A673 (cell line): ENCODE measurements around the gene C20orf202. TPM values are rescaled to one million over a fixed set of nuclear protein-coding genes. Genes with fewer than 3 reads are reported as not detected.

Source experiments
- BruUV-seq: library from RNA; stranded (reverse); fragments of 400-500 nt; replicated peaks from 2 replicates; lab custom pipeline; 2021; lab: Mats Ljungman, UMichigan
- CTCF ChIA-PET: fragments of 300-600 bp; sonication (Branson Sonifier 250); formaldehyde crosslinking; loops from one replicate; lab custom pipeline; 2022; ENCODE audit warnings: antibody characterized with exemption; lab: Charles Lee
- POLR2A ChIA-PET: fragments of 300-600 bp; sonication (Branson Sonifier 250); formaldehyde crosslinking; loops from one replicate; lab custom pipeline; 2022; ENCODE audit warnings: antibody characterized with exemption; ENCODE audit not compliant: low non-redundant PET; lab: Charles Lee
- DNase-seq: peaks from one replicate; pipeline ENCODE4 v3.0.0-alpha.2; 2015; ENCODE audit warnings: low spot score
- H3K27ac ChIP-seq: fragments of 200-600 bp; sonication (generic); 2 replicates; pipeline ENCODE4 v1.5.1; 2016; ENCODE audit warnings: mixed run types, low read depth, mild to moderate bottlenecking, mixed read lengths, antibody characterized with exemption, low read length; ENCODE audit not compliant: poor library complexity, severe bottlenecking
- H3K27me3 ChIP-seq: fragments of 200-600 bp; sonication (generic); replicated peaks from 2 replicates; pipeline ENCODE4 v1.6.1; 2017; ENCODE audit warnings: mixed run types, low read depth, mild to moderate bottlenecking, mixed read lengths, antibody characterized with exemption, low read length; ENCODE audit not compliant: insufficient read depth, poor library complexity
- H3K36me3 ChIP-seq: fragments of 200-600 bp; sonication (generic); 2 replicates; pipeline ENCODE4 v1.6.1; 2016; ENCODE audit warnings: mixed run types, mild to moderate bottlenecking, mixed read lengths, antibody characterized with exemption, low read length; ENCODE audit not compliant: insufficient read depth, poor library complexity, severe bottlenecking
- H3K4me1 ChIP-seq: fragments of 200-600 bp; sonication (generic); 2 replicates; pipeline ENCODE4 v1.6.1; 2017; ENCODE audit warnings: mixed run types, mild to moderate bottlenecking, mixed read lengths, antibody characterized with exemption, low read length; ENCODE audit not compliant: insufficient read depth, poor library complexity, severe bottlenecking
- H3K4me3 ChIP-seq: fragments of 200-600 bp; sonication (generic); 2 replicates; pipeline ENCODE4 v1.5.1; 2016; ENCODE audit warnings: low read depth, mixed run types, mild to moderate bottlenecking, mixed read lengths, low read length; ENCODE audit not compliant: poor library complexity, severe bottlenecking
- H3K9me3 ChIP-seq: fragments of 200-600 bp; sonication (generic); 2 replicates; pipeline ENCODE4 v1.6.1; 2016; ENCODE audit warnings: mixed run types, low read depth, mild to moderate bottlenecking, mixed read lengths, antibody characterized with exemption, low read length; ENCODE audit not compliant: poor library complexity, severe bottlenecking
- EZH2 ChIP-seq: fragments of 200-600 bp; sonication (generic); IDR thresholded peaks from 2 replicates; pipeline ENCODE4 v1.6.1; 2017; ENCODE audit warnings: borderline replicate concordance, low read depth, mild to moderate bottlenecking, mixed read lengths, antibody characterized with exemption, low read length; ENCODE audit not compliant: poor library complexity, severe bottlenecking
- intact Hi-C: fragments of 100-400 bp; cut with micrococcal nuclease; formaldehyde crosslinking; loops from one replicate; pipeline ENCODE4 v1.10.0; 2022; ENCODE audit not compliant: unreplicated experiment
- total RNA-seq: library from RNA; stranded (reverse); gene quantifications from 2 replicates; pipeline ENCODE4 v1.2.3, GENCODE V29; 2021
- TF ChIP-seq, protein P1 (sequence below): fragments of 300-800, 200-600 bp; sonication (generic); conservative IDR thresholded peaks from 2 replicates; pipeline ENCODE4 v1.5.1; 2017; ENCODE audit warnings: low read depth, mild to moderate bottlenecking, antibody characterized with exemption, low read length, moderate library complexity, mixed read lengths

C20orf202 gene
- total RNA-seq, 1 experiment from 2014 or later = not detected

DNA sequence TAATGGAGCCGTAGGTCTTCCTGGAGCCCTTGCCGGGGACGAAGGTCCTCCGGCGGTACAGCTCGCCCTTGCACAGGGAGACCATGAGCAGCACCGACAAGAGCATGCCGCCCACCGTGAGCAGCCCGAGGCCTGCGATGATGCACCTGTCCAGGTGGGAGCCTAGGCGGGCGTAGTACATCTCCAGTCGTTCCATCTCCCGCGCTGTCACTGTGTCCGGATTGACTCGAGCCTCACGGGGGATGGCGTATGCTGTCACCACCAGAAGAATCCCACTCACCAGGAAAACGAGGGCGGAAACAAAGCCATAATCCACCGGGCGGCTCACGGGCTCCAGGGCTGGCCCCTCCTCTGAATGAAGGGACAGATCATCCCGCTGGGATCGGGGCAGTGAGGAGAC is 22.3 kb upstream of the C20orf202 start:
- BruUV-seq = no TSS peak
- H3K27me3 ChIP-seq = peaks cover 26% of the 10 kb centered on the region
- CTCF ChIA-PET = no interaction called here

DNA sequence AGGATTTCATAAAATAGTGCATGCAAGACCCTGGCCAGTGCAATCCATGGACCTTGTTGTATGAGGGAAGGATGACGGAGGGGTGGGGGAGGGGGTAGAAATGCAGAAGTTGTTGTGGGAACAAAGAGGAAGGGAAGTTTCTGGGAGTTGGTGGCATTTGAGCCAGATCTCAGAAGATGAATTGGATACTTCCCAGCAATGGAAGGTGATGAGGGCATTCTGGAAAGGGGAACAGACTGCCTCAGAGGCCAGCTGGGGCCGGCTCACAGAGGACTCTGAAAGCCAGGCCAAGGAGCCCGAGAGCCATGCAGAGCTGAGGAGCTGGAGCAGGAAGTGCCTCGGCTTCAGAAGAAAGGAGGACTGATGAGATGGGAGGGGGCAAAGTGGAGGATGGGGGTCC is 21.1 kb upstream of the C20orf202 start:
- Histone ChIP-seq H3K27ac (no peak overlapping the region), H3K36me3 (no peaks in the 10 kb centered on the region), H3K27me3 (peaks cover 26% of the 10 kb centered on the region), H3K9me3 (no peaks in the 10 kb centered on the region), H3K4me3 (no peak overlapping the region), H3K4me1 (no peaks in the 10 kb centered on the region)
- POLR2A ChIA-PET = no interaction called here
- DNase-seq = no peak
- BruUV-seq = no TSS peak
- no peak for TF ChIP-seq EZH2
- TF ChIP-seq, protein P1, sequence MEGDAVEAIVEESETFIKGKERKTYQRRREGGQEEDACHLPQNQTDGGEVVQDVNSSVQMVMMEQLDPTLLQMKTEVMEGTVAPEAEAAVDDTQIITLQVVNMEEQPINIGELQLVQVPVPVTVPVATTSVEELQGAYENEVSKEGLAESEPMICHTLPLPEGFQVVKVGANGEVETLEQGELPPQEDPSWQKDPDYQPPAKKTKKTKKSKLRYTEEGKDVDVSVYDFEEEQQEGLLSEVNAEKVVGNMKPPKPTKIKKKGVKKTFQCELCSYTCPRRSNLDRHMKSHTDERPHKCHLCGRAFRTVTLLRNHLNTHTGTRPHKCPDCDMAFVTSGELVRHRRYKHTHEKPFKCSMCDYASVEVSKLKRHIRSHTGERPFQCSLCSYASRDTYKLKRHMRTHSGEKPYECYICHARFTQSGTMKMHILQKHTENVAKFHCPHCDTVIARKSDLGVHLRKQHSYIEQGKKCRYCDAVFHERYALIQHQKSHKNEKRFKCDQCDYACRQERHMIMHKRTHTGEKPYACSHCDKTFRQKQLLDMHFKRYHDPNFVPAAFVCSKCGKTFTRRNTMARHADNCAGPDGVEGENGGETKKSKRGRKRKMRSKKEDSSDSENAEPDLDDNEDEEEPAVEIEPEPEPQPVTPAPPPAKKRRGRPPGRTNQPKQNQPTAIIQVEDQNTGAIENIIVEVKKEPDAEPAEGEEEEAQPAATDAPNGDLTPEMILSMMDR = no peak
- intact Hi-C loops = no loop called here
- CTCF ChIA-PET = no interaction called here

More for the DNA sequence above, 22.3 kb upstream of the C20orf202 start:
- Histone ChIP-seq H3K9me3 (no peaks in the 10 kb centered on the region), H3K4me3 (no peak overlapping the region), H3K36me3 (no peaks in the 10 kb centered on the region), H3K4me1 (no peaks in the 10 kb centered on the region), H3K27ac (no peak overlapping the region)
- intact Hi-C loops = no loop called here
- no peak for TF ChIP-seq EZH2
- TF ChIP-seq, protein P1 = no peak
- POLR2A ChIA-PET = no interaction called here
- DNase-seq = no peak

DNA sequence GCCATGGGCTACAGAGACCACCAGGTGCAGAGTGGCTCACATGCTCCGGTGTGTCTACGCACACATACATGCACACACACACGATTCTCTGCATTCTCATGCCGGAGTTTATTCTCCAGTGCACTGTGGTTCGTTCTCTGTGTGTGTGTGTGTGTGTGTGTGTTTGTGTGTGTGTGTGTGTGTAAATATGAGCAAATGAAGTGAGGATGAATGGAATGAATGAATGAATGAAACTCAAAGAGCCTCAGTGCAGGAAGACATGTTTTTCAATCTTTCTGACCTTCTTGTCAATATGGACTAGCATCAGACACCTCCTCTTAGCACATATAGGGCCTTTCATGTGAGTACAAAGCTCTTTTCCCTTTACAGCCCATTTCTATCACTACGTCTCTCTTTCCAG is 20.1 kb upstream of the C20orf202 start:
- ChIA-PET POLR2A (no interaction called here), CTCF (no interaction called here)
- no peak for DNase-seq
- Histone ChIP-seq H3K4me3 (no peak overlapping the region), H3K9me3 (no peaks in the 10 kb centered on the region), H3K36me3 (no peaks in the 10 kb centered on the region), H3K27ac (no peak overlapping the region), H3K27me3 (peaks cover 26% of the 10 kb centered on the region), H3K4me1 (no peaks in the 10 kb centered on the region)
- TF ChIP-seq, protein P1 = no peak
- TF ChIP-seq EZH2 = no peak
- intact Hi-C loops = no loop called here
- no TSS peak for BruUV-seq
